Skin epidermis (tissue), 12 donors: ENCODE measurements around the gene PRKCH.
"Not testable (repeated sequence)": the region's sequence is repeated elsewhere in the genome, so short reads cannot be mapped to it uniquely, and the experiment has no call there.

Source experiments
- H3K27ac ChIP-seq, 21 experiments: fragments of 200-600 bp; sonication (generic) in 11 of 21; one replicate each; pipeline ENCODE4 v1.5.0; 2020; ENCODE audit warnings: mild to moderate bottlenecking in 3 of 21, inconsistent platforms in 2 of 21, moderate library complexity in 2 of 21
- H3K4me3 ChIP-seq, 7 experiments: fragments of 200-600 bp; sonication (generic) in 2 of 7; one replicate each; pipeline ENCODE4 v1.5.0; 2020; ENCODE audit warnings: inconsistent platforms in 2 of 7, mild to moderate bottlenecking in 2 of 7, moderate library complexity in 1 of 7

Gene PRKCH

DNA sequence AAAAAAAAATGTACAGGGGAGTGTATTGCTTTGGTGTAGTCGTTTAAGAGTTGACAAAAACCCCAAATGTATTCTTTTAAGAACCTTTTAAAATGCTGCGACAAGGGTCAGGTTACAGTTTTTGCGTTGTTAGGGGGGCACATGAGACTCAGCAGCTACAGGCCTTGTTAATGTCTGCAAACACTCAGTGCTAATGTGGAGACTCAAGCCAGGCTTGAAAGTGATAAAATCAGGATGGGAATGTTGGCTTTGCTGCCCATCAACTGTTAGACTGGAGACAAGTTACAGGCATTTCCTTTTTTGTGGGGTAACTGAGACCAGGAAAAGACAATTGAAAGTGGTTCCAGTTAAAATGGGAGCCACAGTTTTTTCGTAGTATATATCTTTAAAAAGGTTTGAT, 84.8 kb downstream of the PRKCH start:
- Histone ChIP-seq H3K4me3 (no peak overlapping the region), H3K27ac (peak overlapping the region in 1 of 21 experiments; percentile 21)

DNA sequence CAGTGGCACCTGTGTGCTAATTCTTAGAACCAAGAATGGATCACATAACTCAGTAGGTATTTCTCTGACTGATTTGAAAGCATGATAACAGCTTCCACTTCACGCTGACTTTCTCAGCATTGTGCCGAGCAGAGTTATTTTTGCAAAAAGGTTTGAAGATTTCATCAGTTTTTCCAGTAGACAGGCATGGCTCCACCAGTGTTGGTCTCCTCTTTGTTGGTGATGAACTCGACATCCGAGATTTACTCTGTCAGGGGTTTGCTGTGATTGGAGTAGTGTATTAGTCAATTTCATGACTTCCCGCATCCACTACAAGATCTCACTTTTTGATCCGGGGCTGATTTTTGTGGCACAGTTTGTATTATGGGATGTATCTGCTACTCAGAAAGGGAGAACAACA, 85.3 kb downstream of the PRKCH start:
- H3K27ac ChIP-seq: peak overlapping the region in 1 of 21 experiments; percentile 21
- H3K4me3 ChIP-seq: no peak overlapping the region

DNA sequence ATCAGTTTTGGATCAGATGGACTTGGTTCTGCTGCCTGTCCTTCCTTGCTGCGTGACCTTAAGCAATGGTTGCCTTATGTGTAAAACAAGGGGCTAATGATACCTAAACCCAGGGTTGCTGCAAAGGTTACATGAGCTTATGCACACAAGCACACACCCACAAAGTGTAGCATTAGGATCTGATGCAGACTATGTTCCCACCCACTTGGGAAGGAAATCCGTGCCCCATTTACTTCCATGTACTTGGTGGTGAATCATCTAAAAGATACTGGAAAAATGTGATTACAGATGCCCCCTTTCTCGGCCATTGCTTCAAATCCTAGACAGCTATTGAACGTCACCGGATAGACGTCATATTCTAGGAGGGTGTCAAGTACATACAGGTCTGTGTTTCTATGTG, 87.1 kb downstream of the PRKCH start:
- Histone ChIP-seq H3K27ac (no peak overlapping the region), H3K4me3 (no peak overlapping the region)

DNA sequence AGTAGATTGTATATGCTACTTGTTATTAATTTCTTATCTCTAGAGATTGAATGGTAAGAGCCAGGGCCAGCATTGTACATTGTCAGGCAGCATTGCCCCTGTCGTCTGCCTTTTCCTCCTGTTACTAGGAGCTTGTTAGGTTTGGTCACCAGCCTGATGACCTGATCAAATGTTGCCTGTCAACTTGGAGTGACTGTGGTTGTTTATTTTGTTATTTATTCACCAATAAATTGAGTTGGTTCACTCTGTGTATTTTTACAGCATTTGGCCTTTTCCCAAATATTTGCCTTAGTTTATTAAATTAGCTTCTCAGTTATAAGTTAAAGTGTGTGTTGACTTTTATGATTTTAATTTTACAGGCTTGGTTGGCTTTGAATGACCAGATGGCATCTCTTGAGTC, 88.4 kb downstream of the PRKCH start:
- no peak overlapping the region for H3K27ac ChIP-seq
- H3K4me3 ChIP-seq: no peak overlapping the region

DNA sequence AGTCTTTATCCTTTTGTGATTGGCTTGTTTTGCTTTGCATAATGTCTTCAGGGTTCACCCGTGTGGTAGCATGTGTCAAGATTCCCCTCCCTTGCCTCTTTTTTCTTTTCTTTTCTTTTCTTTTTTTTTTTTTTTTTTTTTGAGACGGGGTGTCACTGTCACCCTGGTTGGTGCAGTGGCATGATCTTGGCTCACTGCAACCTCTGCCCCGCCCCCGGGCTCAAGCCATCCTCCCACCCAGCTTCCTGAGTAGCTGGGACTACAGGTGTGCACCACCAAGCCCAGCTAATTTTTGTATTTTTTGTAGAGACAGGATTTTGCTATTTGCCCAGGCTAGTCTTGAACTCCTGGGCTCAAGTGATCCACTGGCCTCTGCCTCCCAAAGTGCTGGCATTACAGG, 94.6 kb downstream of the PRKCH start:
- not testable (repeated sequence) for H3K4me3 ChIP-seq, H3K27ac ChIP-seq

DNA sequence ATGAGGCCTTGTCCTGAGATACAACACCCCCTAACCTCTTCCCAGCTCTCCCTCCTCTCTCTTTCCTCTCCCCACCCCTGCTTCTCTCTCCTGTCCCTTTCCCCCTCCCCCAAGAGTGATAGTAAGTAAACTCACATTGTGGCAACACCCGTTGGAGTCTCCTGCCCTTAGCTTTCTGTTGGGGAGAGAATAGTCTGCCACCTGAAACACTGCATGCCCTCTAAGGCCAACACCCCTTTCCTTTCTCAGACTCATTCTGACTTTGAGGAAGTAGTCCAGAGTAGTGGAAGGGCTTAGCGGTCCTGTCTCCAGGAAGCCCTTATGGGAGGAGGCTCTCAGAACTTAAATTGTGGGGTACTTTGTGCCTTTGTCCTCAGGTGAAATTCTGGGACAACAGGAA, 95.2 kb downstream of the PRKCH start:
- Histone ChIP-seq H3K4me3 (no peak overlapping the region), H3K27ac (peak overlapping the region in 1 of 21 experiments; percentile 28)

DNA sequence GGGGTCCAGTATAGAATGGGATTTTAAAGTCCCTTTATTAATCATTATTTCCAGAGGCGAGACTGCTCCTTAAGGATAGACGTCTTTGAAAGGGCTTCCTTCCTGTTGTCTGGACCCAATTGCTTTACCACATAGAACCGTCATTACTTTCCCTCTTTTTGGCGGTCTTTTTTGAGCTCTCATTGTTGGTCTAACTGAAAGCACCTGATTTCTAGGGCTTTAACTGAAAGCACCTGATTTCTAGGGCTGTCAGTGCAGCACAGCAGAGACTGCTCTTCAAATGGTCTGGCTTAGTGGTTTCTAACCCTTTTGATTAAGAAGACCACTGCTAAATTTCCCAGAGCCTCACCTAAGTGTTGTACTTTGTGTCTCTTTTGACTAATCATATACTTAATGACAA, 95.8 kb downstream of the PRKCH start:
- Histone ChIP-seq H3K27ac (peak overlapping the region in 3 of 21 experiments; percentile 0 to 39 (median 14)), H3K4me3 (no peak overlapping the region)

DNA sequence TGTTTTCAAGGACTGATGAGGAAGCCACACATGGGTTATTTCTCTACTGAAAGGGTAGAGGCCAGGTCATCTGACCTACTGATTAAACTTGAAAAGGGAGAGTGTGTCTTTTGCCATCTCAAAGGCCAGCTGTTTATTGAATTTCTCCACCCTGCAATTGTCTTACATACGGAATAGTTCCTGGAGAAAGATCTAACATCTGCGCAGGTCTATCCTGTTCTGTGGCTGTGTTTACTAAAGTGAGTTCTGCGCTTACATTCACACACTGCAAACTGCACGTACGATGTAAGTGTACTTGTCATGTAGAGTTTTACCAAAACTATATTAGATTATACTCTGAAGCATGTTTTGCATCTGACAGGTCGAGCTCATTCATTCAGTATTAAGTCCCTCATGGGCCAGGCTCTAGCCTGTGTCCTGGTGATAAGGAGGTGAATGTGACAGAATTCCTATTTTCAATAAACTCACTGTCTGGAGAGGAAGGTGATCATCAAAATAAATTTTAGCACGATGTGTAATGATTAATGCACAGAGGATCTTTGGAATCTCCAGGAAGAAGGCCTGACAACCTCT, 96.6 kb downstream of the PRKCH start:
- H3K4me3 ChIP-seq: no peak overlapping the region

DNA sequence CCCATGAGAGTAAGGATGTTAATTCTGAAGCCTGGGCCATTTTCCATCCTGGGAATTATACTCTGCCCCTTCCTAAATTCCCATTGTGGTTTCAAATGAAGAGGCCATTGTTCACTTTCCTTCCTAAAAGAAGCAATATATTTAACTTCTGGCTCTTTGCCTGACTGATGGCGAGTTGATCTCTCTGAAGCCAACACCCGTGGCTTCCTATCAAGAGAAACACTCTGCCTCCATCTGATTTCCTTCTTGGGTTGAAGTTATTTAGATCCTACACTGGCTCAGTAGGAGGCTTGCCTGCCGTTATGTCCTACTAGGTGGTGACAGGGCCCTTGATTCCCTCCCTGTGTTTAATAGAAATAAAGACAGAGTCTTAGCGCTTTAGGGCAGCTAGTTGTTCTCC, 97.4 kb downstream of the PRKCH start:
- H3K4me3 ChIP-seq: no peak overlapping the region
- H3K27ac ChIP-seq: peak overlapping the region in 7 of 21 experiments; percentile 7 to 68 (median 26)

More for the DNA sequence above, 96.6 kb downstream of the PRKCH start:
- peak overlapping the region in 4 of 21 experiments; percentile 0 to 39 (median 23) for H3K27ac ChIP-seq

DNA sequence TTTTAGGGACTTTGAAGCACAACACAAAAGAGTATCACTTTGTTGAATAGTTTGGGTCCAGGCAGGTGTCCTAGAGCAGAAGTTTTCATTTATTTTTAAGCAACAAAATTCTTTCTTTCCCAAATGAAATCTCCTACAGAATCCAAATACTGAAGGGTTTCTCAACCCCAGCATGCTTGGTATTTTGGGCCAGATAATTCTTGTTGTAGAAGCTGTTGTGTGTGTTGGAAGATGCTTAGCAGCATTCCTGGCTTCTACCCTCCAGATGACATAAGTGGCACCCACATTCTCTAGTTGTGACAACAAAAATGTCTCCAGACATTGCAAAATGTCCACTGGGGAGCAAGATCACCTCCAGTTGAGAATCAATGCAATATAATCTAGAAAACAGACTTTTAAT, 97.8 kb downstream of the PRKCH start:
- peak overlapping the region in 7 of 21 experiments; percentile 14 to 68 (median 35) for H3K27ac ChIP-seq
- no peak overlapping the region for H3K4me3 ChIP-seq

DNA sequence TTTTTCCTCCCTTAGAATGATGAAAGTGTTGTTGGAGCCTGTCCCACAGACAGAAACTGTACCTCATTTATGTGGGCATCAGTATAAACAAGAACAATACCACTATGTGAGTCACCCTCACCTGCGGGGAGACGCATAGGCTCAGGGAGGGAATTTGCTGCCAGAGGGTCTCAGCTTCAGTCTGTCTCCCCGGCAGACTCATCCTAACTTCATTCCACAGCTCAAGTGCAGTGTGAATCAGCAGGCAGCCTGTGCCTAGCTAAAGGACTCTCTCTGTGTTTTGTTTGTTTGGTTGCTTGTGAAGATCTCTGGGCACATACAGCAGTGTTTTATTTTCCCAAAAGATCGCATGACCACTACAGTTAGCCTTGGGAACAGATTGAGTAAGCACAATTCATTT, 98.9 kb downstream of the PRKCH start:
- Histone ChIP-seq H3K4me3 (no peak overlapping the region), H3K27ac (peak overlapping the region in 11 of 21 experiments; percentile 6 to 68 (median 40))

DNA sequence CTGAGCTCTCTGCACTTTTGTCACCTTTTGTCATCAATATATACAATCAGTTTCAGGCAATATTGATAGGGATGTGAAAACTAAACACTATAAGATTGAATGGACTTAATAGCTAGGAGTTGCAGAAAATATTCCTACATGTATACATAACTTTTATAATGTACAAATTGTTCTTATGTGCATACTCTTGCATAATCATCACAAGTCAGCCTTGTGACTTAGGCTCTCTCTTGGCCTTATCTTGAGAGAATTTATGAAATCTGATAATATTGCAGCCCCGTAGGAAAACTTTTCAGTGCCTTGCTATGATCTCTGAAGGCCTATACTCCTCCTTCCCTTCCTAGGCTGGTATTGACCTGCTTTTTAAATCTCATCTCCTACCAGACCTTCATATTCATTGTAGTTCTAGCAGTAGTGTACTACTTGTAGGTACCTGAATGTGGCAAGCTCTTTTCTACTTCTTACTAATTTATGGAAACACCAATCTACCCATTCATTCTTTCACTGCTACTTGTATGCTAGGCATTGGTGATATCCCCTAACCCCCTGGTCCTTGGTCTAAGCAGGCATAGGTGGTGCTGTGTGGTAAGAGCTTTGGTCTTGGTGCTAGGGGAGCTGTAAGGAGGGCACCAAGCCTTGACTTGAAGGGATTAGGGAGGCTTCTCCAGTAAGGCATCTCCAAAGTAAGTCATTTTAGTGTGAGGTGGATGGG, 100.0 kb downstream of the PRKCH start:
- H3K4me3 ChIP-seq: no peak overlapping the region
- peak overlapping the region in 3 of 21 experiments; percentile 10 to 68 (median 43) for H3K27ac ChIP-seq

DNA sequence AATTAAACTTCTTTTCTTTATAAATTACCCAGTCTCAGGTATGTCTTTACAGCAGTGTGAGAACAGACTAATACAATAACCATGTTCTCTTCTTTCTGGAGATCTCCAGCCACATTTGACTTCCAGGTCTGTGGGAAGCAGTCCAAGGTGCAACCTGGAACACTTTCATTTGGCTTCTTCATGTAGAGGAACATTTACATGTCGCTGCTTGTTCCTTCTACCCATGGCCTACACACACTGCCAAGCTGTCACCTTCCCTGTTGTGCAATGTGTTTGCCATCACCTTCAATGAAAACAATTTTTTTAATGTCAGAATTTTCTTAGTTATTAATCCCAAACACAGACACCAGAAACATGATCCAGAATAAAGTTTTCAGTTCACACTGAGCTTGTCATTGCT, 104.7 kb downstream of the PRKCH start:
- Histone ChIP-seq H3K4me3 (no peak overlapping the region), H3K27ac (peak overlapping the region in 1 of 21 experiments; percentile 53)

DNA sequence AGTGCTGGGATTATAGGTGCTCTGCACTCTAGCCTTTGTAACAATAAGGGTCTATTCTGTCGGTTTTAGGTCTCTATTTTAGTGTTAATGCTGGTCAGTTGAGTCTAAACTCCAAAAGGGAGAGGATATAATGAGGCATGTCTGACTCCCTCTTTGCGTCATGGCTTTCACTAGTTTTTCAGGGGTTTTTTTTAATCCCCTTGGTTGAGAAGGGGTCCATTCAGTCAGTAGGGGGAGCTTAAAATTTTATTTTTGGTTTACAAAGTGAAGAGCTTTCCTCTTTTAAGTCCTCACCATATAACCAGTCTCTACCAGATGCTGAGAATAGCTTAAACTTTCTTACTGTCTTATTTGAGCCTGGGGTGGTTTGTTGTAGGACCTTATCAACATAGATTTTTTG, 106.9 kb downstream of the PRKCH start:
- H3K27ac ChIP-seq: no peak overlapping the region
- no peak overlapping the region for H3K4me3 ChIP-seq

DNA sequence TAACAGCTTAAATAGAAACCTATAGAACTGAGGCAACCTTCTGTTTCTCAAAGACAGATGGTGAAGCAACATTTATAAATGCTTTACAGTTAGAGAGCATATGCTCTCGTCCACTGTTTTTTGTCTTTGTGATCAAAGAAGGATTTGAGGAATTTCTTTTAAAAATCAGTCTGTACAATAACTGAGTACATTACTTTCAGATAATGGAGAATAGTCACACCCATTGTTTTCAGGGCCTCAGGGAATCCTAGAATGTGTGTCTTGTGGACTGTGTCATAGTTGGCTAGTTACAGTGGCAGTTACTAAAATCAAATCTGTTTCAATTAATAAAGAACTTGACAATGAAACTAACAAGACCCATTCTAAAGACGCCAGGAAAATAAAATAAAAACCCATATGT, 107.9 kb downstream of the PRKCH start:
- H3K4me3 ChIP-seq: no peak overlapping the region
- no peak overlapping the region for H3K27ac ChIP-seq

DNA sequence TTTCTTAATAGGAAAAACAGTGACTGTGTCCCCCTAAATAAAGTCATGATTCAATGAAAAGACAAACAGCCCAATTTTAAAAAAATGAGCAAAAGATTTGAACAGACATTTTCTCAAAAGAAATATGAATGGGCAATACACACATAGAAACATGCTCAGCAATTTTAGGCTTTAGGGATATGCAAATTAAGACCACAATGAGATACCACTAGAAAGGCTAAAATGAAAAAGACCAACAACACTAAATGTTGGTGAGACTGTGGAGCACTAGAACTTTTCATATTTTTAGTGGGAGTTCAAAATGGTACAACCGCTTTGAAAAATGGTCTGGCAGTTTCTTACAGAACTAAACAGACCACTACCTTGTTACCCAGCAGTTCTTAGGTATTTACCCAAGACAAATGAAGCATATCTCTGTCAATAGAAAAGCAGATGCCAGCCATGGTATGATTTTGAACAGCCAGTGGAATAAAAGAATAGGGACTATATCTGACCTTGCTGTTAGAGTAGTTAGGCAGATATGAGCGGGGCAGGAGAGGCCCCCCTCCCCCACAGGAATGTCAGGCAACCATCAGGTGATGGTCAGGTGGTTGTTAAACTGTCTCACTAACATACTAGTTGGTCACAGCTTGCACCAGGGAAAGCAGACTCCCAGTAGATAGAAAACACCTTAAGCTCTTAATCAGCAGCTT, 108.8 kb downstream of the PRKCH start:
- no peak overlapping the region for H3K27ac ChIP-seq
- H3K4me3 ChIP-seq: no peak overlapping the region

DNA sequence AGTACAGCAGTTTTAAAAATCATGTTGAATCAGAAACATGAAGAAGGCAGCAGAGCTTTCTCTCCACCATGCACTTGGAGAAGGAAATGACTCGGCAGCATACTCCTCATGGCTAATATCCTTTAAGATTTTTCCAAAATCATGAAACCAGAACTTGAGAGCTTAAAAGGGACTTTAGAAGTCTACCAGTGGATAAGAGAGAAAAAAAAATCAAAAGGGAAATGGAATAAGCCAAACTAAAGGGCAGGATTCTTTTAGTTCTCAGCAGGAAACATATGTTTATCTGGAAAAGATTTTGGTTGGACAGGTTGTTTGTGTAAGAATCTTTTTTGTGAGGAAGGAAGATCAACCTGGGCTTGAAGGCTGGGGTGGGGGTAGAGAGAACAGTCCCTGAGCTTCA, 111.8 kb downstream of the PRKCH start:
- H3K27ac ChIP-seq: no peak overlapping the region

DNA sequence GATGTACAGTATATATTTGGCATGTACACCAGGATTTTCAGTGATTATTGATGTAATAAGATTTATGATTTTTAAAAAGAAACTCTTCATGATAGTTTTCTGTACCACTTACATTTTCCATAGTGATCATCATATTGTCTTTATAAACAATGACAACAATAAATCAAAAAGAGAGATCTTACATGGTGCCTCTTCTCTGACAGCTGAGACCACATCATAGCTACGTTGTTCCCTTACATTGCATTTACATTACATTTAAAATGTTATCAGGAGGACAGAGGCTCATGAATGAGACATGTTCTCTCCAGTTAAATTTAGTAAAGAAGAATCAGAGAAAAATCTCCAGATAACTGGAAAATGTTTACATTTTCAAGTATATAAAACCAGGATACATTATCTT, 112.4 kb downstream of the PRKCH start:
- no peak overlapping the region for H3K27ac ChIP-seq
- no peak overlapping the region for H3K4me3 ChIP-seq

More for the DNA sequence above, 111.8 kb downstream of the PRKCH start:
- no peak overlapping the region for H3K4me3 ChIP-seq

DNA sequence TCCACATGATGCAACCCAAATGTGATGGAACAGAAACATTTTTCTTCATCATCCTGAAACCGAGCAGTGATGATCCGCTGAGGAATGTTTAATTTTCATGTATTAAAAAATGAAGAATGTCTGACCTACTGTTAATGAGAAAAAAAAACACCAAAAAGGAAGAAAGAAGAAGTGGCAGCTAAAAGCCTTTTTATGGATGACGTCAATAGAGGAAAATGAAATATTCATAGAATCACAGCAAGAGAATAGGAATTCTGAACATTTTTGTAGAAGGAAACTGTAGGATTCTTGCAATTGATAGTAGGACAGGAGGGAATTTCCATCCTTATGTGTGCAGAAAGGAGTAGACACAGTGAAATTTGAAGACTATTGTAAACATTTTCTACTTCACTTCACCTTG, 112.9 kb downstream of the PRKCH start:
- no peak overlapping the region for H3K4me3 ChIP-seq
- no peak overlapping the region for H3K27ac ChIP-seq

DNA sequence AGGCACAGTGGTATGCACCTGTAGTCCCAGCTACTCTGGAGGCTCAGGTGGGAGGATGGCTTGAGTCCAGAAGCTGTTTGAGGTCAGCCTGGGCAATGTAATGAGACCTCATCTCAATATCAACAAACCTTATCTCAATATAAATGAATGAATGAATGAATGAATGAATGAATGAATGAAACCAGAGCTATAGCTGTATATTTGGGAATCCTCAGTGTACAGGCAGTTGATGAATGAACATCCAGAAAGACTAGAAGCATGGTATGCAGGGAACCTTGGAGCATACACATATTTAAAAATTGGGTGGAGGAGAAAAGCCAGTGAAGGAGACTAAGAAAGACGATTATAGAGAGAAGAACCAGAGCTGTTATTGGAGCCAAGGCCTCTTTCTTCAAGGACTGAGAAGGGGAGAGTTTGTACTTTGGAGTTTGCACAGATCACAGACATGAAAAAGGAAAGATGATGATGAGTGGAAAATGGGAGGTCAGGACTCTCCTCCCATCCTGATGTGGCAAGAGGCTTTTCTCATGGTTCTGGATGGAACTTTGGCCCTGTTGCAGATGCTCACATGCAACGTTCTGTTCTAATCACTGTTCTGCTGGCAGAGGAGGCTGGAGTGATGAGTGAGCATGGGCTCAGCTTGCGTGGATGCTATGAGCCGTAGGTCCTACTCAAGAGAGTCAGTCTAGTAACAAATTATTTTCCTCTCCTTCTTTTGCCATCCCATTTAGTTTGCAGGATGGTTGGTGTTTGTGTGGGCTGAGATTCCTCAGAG, 114.4 kb downstream of the PRKCH start:
- no peak overlapping the region for H3K4me3 ChIP-seq
- no peak overlapping the region for H3K27ac ChIP-seq
